Embryonic facial prominence (tissue), 1 donor: ENCODE results near the gene SRRM1.
"Not testable (repeated sequence)": the region's sequence is repeated elsewhere in the genome, so short reads cannot be mapped to it uniquely, and the experiment has no call there.

Experiments
- DNase-seq: peaks from one replicate; pipeline ENCODE4 v3.0.0-alpha.2; 2016; ENCODE audit errors: extremely low spot score

SRRM1 gene

DNA sequence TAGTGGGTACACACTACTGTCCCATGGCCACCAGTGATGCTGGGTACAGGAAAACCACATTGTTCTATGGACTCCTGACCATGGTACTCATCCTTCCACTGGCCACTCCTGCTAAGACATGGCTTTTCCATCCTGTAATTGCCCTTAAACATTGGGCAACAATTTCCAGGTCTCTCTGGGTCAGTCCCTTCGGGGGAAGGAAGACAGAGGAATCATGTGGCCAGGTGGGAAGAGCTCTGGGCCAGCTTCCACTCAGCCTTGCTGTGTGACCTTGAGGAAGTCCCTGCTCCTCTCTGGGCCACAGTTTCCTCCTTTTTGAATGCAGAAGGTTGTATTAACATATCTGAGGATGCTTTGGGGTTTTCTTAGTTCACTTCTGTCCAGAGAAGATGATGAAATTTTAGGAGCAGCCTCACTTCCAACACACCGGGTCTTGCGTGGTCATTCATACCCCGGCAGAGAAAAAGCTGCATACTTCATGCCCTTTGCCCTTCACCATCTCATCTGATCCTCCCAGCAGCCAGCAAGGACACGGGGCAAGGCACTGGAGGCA, 50.8 kb downstream of the SRRM1 start:
- DNase-seq = no peak

DNA sequence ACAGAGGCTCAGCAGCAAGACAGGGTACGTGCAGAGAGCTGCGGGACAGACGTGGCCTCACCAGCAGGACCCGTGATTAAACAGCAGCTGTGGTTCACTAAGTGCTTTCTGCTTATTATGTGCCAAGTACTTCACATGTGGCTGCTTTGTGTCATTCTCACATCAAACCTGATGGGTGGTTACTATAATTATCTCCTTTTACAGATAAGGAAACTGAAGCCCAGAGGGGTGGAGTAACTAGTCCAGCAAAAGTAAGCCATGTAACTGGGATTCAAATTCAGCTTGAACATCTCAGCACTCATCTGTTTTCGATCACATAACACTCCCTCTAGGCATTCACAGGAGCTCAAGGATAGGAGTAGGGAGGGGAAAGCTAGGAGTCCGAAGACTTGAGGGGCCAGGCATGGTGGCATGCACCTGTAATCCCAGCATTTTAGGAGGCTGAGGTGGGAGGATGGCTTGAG, 51.3 kb downstream of the SRRM1 start:
- DNase-seq = no peak

DNA sequence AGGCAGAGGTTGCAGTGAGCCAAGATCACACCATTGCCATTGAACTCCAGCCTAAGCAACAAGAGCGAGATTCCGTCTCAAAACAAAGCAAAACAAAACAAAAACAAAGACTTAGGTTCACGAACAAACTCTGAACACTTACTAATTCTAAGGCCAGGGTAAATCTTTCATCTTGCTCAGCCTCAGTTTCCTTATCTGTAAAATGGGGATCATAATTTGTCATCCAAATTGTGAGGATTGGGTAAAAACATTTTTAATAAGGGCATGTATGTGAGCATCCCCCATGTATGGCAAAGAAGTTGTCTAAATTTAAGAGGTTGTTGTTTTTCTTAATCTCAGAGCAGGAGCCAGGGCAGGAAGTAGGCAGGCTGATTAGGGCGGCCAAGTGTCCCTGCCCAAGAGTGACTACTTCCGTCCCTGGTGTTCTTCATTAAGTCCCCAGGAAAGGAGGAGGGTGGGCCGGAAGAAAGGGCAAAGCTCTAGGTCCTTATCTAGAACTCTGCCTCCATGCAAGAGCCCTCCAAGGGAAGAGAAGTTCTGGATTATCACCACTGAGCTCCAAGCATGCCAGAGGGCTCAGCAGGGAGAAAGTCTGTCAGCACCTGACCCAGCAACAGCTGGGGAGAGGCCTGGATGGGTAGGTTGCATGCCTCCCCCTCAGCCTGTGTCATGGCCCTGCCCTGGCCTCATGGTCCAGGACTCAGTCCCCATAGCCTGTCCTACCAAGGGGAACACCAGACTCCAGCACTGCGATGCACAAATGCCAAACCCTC, 52.3 kb downstream of the SRRM1 start:
- DNase-seq = no peak

DNA sequence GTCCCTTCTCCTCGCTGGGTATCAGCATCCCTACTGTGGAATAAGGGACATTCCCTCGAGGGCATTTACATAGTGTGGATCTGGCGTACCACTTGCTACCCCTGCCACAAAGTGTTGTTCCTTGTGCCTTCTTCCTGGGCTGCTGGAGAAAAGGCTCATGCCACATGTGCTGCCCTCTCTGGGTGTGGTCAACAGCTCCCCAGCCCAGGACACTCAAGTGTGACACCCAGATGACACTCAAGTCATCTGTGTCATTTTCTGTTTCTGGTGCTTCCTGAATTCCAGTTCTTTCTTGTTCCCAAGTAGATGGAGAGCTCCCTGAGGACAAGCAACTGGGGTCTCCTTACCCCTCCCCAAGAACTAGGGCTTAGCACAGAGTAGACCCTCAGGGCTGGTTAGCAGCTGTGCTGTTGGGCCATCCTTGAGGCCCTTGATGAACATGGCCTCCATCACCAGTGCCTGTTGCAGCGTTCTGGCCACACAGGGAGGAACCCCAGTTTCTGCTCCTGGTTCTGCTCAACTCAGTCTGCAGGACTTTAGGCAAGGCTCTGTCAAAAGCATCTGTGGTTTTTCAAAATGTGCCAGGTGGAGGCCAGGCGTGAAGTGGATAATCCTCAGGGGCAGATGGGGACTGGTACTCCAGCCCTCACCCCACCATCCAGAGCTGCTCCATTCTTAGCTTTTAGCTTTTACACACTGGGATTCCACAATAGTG, 53.1 kb downstream of the SRRM1 start:
- no peak for DNase-seq

DNA sequence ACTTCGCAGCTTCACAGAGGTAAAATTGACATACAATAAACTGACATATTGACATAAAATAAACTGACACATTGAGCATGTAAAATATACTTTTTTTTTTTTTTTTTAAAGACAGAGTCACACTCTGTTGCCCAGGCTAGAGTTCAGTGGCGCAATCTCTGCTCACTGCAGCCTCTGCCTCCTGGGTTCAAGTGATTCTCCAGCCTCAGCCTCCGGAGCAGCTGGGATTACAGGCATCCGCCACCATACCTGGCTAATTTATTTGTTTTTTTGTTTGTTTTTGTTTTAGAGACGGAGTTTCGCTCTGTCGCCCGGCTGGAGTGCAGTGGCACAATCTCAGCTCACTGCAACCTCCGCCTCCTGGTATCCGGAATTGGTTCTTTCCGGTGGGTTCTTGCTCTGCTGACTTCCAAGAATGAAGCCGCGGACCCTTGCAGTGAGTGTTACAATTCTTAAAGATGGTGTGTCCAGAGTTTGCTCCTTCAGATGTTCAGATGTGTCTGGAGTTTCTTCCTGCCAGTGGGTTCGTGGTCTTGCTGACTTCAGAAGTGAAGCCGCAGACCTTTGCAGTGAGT, 53.7 kb downstream of the SRRM1 start:
- DNase-seq = no peak

DNA sequence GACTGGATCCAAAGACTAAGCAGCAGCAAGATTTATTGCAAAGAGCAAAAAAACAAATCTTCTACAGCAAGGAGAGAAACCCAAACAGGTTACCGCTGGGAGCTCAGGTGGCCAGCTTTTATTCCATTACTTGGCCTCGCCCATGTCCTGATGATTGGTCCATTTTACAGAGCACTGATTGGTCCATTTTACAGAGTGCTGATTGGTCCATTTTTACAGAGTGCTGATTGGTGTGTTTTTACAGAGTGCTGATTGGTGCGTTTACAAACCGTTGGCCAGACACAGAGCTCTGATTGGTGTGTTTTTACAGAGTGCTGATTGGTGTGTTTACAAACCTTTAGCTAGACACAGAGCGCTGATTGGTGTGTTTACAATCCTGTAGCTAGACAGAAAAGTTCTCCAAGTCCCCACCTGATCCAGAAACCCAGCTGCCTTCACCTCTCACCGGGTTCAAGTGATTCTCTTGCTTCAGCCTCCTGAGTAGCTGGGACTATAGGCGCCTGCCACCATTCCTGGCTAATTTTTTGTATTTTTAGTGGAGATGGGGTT, 54.4 kb downstream of the SRRM1 start:
- not testable (repeated sequence) for DNase-seq

DNA sequence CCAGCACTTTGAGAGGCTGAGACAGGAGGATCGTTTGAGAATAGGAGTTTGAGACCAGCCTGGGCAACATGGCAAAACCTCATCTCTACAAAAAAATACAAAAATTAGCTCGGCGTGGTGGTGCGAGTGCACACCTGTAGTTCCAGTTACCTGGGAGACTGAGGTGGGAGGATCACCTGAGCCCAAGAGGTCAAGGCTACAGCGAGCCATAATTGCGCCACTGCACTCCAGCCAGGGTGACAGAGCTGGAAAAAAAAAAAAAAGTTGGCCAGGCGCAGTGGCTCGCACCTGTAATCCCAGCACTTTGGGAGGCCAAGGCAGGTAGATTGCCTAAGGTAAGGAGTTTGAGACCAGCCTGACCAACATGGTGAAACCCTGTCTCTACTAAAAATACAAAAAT, 55.2 kb downstream of the SRRM1 start:
- not testable (repeated sequence) for DNase-seq

DNA sequence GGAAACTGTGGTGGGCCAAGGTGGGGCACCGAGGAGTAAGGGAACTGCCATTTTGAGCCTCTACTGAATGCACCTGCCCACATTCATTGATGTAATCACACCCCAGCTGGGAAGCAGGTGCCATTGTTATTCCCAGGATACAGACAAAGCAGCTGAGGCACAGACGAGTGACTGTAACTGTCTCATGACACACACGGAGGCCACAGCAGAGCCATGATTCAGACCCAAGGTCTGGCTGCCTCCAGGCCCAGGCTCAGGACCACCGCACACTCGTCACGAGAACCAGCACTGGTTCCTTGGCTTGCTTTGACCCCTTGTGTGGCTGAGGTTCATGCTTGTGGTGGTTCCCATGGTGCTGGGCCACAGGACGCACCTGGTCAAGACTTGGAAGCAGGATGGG, 56.5 kb downstream of the SRRM1 start:
- no peak for DNase-seq

DNA sequence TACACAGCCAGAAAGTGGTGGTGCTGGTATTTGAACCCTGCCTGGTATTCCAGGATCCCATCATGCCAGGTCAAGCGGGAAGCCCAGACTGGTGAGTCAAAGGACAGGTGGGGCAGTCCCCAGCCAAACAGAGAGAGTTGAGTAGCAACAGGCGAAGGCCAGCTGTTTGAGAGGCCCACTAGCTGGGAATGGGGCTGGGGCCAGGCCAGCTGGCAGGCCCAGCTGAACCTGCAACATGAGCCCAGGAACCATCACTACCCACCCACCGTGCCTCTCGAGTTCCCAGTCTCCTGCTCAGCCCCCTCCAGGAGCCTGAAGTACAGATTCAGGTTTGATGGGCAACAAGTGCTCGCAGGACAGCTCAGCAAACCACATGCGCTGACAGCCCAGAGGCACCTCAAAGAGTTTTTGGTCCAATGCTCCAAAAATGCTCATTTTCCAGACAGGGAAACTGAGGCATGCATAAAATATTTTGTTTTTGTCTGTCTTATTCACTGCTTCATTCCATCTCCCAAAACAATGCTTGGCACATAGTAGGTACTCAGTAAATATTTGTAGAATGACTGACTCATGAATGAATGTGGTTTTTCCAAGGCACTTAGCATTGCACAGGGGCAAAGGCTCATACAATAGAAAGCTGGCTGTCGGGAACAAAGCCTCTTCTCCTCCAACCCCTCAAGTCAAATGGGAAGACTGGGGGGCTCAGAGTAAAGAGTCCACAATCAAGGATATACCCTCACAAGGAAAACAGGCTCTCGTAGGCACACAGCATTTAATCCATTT, 59.6 kb downstream of the SRRM1 start:
- DNase-seq = no peak

DNA sequence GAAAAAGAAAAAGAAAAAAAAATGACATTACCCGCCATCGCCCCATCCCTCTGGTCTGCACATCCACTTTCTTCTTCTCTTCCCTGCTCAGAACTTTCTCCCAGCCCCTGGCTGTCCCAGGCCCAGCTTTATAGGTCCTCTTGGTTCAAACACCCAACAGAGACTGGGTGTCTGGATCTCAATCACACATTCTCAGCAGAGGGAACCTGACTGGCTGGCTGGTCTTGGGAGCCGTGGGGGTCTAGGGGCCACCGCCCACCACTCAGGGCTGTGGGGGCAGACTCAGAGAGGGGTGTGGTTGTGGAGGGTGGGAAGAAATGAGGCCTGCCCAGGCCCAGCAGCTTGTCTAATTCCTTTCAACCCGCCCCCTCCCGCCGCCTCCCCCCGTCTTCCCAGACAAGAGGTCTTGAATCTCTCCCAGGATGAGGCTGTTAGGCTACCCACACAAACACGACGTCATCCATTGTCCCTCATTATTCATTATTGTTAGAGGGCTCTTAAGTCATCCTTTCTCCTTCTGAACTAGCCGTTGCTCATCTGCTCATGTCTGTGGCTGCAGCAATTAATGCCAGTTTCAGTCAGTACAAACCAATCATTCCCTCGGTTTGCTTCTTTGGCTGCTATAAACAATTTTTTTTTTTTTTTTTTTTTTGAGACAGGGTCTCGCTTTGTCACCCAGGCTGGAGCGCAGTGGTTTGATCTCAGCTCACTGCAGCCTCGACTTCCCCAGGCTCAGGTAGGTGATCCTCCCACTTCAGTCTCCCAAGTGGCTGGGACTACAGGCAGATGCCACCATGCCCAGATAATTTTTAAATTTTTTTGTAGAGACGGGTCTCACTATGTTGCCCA, 61.5 kb downstream of the SRRM1 start:
- no peak for DNase-seq

DNA sequence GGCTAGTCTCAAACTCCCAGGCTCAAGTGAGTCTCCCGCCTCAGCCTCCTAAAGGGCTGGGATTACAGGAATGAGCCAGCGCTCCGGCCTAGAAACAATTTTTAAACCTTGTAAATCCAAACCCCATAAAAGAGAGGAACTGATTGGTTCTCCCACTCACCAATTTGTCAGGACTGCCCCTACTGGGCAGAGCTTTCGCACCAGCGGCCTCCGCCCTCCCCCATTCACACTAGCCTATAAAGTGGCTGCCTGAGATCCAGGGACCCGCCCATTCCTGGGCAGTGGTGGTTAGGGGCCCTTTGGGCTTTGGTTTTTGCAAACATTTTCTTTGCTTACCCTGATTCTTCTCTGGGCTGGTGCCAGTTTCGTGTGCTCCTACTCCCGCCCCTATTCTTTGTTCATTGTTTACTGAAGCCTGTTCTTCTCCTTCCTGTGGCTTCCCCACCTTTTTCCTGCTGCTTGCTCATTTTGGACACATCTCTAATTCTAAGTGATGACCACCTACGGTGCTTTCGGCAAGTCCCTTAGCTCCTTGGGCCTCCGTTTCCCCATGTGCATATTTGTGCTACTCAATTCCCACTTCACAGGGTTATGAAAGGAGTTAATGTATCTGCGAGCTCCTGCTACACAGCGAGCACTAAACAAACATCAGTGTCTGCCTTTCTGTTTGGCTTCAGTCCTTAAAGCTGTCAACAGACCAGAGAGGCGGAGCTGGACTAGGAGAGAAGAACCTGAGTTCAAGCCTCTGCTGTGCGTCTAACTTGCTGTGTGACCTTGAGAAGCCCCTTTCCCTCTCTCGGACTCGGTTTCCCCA, 62.4 kb downstream of the SRRM1 start:
- DNase-seq = peak; percentile 68

DNA sequence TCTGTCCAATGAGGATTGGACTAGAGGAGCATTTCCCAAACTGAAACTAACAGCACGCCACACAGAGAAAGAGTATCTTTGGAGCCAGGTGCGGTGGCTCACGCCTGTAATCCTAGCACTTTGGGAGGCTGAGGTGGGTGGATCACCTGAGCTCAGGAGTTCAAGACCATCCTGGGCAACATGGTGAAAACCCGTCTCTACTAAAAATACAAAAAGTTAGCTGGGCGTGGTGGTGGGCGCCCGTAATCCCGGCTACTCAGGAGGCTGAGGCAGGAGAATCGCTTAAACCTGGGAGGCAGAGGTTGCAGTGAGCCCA, 62.9 kb downstream of the SRRM1 start:
- not testable (repeated sequence) for DNase-seq

DNA sequence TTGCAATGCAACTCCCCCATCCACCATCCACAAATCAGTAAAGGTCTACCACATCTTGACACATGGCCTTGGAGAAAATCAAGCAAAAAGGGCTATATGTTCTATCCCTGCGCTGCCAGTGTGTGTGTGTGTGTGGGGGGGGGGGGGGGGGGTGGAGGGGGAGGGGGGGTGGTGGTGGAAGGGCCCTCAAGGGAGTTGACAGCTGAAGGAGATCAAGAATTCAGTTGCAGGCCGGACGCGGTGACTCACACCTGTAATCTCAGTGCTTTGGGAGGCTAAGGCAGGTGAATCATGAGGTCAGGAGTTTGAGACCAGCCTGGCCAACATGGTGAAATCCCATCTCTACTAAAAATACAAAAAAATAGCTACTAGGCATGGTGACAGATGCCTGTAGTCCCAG, 64.6 kb downstream of the SRRM1 start:
- DNase-seq = no peak

DNA sequence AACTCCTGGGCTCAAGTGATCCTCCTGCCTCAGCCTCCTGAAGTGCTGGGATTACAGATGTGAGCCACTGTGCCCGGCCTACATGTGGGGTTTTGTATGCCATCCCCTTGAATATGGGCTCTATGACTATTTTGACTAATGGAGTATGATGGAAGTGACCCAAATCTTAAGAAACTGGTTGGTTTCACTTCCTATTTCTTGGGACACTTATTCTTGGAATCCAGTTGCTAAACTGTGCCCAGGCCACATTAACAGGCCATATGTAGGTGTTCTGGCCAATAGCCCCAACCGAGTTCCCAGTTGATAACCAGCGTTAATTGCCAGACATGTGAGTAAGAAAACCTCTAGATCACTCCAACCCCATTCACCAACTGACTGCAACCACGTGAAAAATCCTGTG, 65.8 kb downstream of the SRRM1 start:
- no peak for DNase-seq

DNA sequence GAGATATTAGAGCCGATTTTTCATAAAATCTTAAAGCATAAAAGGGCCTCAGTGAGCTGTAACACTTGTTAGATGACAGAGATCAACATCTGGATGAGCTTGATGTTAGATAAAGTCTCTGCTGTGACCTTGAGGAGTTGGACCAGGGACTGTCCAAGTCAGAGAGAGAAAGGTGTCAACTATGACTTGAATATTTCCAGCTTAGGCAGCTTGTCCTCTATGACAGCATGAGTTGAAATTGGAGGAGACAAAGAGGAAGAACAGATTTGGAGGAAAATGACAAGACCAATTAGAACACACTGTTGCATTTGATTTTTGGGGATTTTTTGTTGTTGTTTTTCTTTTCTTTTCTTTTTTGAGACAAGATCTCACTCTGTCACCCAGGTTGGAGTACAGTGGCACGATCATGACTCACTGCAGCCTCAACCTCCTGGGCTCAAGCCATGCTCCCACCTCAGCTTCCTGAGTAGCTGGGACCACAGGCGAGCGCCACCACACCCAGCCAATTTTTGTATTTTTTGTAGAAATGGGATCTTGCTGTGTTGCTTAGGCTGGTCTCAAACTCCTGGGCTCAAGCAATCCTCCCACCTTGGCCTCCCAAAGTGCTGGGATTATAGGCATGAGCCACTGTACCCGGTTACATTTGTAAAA, 66.8 kb downstream of the SRRM1 start:
- DNase-seq = no peak

DNA sequence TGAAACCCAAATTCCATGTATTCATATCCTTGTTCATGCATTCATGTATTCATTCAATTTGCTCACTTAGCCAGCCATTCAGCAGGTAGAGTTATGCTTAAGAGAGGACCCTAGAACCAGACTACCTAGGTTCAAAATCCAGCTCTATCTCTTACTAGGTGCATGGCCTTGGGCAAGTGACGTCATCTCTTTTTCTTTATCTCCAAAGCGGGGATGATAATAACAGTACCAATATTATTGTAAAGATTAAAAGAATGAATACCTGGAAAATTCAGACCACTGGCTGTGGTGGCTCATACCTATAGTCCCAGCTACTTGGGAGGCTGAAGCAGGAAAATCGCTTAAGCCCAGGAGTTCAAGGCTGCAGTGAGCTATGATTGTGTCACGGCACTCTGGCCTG, 68.2 kb downstream of the SRRM1 start:
- DNase-seq = no peak

DNA sequence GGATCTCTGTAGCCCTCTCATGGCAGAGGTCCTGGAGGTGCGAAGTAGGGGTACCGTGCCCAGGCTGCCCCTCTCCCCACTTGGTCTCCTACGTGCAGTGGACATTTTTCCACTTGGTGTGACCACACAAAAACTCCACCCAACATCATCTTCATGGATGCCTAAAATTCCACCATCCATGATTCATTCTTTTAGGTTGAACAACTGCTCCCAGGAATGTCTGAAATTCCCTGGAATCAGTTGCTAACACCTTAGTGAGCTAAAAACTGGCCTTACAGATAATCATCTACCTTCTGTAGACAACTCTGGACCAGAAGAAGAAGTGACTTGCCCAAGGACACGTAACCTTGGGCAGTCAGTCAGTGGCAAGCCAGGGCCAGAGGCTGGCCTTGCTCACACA, 70.1 kb downstream of the SRRM1 start:
- no peak for DNase-seq

DNA sequence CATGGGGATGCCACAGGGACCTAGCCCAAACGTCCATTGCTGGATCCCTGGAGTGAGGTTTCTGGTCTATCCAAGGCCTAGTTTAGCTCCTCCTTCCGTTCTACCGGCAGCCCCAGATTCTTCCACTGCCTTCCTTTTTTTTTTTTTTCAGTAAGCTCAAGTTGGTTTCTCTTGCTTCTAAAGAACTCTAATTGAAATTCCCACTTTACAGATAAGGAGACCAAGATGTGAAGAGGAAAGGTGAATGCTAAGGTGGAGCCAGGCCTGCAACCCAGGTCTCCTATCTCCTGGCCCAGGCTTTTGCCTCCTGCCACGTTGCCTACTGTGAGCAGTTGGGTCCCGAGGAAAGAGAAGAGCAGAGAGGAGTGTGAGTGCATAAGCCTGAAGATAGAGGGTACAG, 70.6 kb downstream of the SRRM1 start:
- no peak for DNase-seq

DNA sequence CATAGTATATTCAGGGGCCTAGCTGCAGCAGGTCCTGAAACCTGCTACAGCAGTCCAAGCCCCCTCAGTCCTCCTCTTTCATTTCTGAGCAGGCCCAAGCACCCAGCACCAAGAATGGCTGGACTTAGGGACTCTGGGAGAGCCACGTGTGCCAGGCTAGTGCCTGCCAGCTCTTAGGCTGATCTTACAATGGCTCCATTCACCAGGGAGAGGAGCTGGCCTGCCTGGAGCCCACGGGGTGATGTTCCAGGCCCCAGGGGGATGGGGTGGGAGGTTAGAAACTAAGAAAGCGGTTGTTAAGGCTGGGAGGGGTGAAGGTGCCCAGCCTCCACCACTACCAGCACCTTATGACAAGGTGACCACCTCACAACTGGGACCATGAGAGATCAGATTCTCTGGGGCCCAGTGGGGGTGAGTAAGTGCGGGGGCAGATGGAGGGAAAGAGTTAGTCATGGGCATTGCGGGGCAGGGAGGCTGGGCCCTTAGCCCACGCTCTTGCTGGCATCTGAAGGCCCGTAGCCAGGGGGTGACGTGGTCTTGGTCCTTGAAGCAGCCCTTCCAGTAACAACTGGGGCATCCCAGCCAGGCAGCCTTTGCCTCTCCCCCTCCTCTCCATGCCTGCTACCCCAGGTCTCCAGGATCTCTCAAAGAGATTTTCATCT, 71.9 kb downstream of the SRRM1 start:
- DNase-seq = no peak
